ENCODE results near the gene BAHCC1.

The BAHCC1 gene

DNA sequence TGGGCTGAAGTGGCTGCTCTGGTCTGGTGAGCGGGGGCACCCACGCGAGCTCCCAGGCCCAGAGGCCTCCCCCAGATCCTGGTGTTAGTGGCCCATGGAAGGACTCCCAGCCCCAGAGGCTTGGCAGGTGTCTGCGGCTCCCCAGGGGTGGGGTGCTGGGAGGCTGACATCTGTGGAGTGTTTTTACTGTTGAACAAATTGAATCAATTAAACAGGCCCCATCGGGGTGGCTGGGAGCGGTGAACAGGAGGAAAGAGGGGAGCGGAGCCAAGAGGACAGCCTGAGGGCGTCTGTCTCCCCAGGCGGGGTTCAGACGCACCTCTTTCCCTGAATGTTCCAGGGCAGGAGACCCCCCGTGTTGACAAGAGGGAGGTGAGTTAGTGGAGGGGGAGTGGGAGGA is 87.4 kb downstream of the BAHCC1 start:
- DNase-seq: peak; percentile 81

DNA sequence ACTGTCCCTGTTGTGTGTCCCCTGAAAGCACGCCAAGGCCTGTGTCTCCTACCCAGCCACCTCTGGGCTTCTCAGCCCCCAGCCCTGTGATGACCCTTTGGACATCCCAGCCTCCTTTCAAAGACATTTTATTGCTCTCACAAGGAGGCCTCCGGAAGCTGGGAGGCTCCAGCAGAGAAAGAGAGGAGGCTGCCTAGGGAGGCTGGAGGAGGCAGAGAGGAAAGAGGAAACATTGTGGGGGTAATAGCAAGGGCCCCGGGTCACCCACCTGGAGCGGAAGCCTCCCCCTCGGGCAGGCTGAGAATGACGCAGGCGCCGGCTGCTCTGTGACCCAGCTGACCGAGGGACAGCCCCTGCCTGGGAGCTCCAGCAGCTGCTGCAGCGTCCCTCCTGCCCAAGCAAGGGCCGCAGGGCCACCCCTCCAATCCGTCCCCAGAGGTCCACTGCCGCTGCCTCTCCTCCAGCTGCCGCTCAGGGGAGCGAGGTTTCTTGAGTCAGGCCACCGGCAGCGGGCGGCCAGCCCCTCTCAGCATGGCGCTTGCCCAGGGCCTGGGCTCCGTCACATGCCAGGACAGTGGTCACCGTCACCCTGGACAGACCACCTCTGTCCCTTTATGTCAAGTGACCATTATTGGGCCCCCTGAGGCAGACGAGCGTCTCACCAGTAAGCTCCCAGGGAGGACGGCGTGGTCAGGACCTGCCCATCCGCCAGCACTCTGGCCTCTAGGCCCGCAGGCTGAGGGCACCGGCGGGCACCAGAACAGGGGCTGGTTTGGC is 88.0 kb downstream of the BAHCC1 start:
- DNase-seq: no peak

DNA sequence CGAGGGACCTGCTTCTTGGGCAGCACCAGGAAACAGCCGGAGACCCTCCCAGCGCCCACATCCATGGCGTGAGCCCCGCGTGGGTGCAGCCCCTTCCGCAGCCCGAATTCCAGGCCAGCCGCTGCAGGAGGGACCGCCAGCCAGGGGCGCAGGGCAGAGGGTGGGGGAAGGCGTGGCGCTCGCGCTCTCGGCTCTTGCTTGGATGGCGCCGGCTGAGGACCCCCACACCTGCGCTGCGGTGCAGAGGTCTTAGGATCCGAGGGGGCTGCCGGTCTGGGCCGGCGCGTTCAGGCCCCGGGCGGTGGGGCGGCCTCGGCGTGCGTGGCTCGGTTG is 88.6 kb downstream of the BAHCC1 start:
- DNase-seq: no peak

DNA sequence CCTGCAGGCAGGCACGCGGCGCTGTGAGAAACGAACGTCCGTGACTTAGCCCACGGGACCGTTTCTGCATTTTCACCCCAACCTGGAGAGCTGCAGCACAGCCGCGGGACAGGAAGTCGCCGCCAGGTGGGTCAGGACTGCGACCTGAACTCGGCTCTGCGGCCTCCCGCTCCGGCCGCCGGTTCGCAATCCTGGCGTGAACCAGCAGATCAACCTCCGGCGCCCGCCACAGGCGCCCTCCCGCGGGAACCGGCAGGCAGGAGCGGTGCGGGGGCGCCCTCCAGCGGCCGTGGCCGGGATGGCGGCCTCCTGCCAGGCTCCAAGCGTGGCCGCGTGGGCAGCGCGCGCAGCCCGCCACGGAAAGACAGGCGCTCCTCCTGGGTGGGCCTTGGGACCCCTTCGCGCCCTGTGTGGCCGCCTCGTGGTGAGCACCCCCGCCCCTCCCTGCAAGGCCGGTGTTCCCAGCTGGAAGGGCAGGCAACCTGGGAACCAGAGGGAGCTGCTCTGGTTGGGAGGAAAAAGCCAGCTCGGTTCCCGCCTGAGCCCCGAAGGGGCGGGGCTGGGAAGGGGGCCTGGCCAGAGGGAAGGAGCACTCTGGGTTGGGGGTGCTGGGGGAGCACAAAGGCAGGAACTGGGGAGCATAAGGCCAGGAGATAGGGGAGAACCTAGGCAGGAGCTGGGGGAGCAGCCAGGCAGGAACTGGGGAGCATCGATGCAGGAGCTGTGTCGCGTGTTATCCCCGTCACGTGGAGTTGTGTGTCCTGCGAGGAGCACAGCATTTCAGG is 89.1 kb downstream of the BAHCC1 start:
- DNase-seq: peak; percentile 79

DNA sequence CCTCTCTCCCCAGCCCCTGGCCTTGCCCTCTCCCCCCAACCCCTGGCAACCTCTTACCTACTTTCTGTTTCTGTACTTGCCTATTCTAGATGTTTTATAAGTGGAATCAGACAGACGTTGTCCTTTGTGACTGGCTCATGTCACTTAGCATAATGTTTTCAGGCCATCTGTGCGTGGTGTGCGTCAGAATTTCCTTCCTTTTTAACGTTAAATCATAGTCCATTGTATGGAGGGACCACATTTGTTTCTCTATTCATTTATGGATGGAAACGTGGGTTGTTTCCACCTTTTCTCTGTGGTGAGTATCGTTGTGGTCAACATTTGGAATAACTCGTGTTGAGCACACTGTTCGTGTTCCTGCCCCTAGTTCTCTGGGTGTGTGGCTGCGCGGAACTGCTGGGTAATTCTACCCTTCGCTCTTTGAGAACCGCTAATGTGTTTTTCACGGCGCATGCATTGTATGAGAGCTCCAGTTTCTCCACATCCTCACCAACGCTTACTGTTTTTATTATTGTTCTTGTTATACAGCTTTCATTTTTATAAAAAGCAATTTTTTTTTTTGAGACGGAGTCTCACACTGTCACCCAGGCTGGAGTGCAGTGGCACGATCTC is 91.0 kb downstream of the BAHCC1 start:
- no peak for DNase-seq

DNA sequence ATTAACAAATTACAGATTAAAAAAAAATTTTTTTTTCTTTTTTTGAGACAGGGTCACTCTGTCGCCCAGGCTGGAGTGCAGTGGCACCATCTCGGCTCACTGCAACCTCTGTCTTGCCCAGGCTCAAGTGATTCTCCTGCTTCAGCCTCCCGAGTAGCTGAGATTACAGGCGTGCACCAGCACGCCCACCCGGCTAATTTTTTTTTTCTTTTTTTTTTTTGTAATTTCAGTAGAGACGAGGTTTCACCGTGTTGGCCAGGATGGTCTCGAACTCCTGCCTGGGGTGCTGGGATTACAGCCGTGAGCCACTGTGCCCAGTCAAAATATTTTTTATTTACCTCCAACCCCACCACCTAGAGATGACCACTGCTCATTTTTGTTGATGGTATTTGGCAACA is 91.8 kb downstream of the BAHCC1 start:
- DNase-seq: peak; percentile 56

DNA sequence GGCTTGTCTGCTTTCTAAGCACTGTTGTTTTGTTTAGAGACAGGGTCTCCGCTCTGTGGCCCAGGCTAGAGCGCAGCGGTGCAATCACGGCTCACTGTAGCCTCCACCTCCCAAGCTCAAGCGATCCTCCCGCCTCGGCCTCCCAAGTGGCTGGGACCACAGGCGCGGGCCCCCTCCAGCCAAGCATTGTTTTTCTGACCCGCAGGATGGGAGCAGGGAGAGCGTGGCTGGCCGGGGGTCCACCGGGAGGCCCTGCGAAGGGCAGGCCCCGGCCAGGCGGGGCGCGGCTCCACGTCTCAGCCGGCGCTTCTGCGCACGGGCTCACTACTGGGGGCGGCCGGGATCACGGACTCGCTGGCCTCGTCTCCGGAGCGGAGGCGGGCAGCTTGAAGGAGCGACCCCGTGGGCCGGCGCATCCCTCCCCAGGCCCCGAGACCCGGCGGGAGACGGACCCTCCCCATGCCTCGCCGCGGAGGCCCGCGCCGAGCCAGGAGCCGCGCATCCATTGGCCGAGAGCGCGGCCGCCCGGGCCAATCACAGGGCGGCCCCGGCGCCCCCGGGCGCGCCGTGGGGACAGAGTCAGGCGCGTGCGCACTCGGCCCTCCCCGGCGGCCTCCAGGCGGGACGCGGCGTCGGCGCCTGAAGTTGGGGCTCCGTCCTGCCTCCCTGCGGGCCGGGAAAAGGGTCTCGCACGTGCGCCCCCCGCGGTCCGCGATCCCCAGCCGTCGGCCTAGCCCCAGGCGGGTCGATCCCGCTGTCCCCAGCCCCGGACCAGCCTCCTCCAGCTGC is 92.4 kb downstream of the BAHCC1 start:
- DNase-seq: peak; percentile 78

DNA sequence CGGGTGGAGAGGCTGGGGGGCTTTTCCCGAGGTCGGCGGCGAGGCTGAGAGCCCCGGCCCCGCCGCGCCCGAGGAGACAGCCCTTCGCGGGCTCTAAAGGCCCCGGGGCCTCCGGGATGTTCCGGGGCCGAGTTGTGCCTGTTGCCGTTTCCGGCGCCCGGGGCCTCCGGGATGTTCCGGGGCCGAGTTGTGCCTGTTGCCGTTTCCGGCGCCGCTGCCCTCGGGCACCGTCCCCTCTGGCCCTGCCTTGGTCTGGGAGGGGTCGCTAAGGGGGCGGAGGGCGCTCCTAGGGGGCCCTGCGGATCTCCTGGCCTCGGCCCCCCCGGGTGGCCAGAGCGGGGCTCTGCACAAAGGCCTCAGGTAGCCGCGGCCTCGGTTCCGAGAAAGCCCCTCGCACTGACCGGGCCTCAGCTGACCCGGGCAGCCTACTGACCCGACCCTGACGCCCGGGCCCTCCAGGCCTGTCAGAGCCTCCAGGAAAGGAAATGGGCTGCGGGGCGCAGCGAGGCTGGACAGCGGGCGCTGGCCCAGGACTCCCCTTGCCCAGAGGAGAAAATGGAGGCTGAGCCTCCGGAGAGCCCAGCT is 93.1 kb downstream of the BAHCC1 start:
- no peak for DNase-seq

DNA sequence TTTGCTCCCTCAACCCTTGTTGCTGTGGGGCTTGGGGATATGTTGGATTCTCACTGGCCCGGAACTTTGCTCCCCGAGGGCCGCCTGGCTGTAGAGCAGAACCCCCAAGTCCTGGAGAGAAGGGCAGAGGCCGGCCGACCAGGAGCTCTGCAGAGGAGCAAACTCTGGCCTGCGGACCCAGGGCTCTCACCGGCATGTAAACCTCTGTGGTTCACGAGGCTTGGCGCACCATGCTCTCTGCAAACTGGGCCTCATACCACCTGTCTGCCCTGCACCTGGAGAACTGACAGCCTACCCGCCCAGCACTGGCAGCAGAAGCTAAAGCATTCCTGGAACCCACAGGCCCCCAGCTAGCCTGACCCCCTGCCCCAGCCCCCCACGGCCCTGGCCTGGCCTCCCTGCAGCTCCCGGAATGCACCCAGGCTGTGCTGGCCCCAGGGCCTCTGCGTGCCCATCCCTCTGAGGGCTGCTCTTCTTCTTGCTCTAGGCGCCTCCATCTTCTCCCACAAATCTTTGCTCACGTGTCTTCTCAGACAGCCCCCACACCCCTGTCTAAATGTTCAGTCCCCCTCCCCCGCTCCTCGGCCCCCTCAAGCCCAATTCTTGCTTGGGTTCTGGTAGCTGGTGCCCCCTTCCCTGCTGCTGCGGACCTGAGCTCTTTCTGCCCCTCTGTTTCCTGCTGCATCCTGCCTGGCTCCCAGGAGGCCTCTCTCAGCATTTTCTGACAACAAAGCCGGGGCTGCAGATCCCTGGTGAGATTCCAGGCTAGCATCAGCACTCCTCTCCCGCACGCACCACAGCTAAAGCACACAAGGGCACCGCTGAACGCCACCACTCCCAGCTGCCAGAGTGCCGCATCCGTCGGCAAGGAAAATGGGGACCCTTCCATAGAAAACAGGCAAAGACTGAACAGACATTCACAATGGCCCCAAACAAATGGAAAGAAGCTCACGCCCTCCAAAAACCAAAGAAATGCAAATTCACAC is 94.0 kb downstream of the BAHCC1 start:
- DNase-seq: peak; percentile 66

DNA sequence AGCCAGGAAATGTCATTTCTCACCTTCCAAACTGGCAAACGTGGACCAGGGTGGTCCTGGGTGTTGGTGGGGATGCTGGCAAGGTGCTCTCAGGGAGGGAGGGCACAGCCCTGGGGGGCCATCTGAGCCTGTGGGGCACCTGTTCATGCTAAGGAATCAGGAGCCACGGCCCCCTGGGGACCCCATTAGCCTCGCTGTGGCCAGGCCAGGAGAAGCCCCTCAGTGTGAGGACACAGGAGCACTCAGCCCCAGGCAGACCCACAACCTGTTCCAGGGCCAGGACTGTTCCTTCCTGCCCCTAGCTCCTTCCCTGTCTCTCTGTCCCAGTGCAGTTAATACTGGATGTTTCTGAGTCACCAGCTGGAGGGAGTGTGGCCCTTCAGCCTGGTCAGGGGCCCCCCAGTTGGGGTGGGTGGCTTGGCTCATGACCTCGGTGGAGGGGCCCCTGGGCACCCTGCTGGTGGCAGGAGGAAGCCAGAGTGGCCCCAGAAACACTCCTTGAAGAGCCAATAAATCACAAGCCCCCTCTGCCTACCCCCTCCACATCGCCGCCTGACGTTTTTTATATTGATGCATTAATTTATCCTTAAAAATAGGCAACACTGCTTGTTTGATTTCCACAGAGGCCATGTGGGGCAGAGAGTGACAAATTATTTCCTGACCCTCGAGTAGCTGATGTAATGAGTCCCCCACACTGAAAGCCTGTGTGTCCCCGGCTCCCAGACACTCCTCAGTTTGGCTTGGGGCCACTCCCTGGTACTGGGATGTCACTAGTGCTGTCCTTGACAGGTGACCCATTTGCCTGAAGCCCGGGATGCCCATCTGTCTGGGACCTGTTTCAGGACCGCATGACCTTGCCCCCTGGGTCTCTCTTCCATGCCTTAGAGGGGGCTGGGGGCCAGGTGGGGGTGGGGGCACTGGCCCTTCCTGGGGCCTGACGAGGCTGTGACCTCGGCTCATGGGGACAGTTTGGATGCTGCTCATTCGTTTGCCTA is 95.0 kb downstream of the BAHCC1 start:
- DNase-seq: no peak

DNA sequence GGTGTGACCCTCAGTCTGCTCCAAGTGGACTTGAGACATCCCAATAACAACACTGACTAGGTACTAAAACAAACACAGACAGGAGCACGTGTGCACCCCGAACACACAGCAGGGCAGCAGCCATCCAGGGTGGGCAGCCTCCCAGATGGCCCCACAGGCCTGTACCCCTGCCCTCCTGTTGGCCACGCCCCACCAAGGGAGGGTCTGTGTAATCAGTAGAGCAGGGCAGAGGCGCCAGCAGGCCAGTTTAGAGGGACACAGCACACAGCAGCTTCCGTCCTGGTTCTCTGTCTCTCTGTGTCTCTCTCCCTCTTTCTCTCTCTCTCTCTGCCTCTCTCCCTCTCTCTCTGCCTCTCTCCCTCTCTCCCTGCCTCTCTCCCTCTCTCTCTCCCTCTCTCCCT is 95.9 kb downstream of the BAHCC1 start:
- no peak for DNase-seq

DNA sequence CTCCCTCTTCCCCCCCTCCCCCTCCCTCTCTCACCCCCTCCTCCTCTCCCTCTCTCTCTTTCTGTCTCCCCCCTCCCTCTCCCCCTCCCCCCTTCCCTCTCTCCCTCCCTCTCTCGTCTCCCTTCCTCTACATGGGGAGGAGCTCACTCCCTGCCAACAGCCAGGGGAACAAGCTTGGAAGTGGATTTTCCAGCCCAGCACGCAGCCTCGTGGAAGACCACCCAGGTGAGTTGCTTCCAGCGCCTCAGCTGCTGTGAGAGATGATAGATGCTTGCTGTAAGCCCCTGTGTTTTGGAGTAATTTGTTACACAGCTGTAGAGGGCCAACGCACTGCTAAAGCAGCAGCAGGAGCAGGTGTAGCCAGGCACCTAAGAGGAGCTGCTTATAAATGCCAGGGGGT is 96.5 kb downstream of the BAHCC1 start:
- no peak for DNase-seq

DNA sequence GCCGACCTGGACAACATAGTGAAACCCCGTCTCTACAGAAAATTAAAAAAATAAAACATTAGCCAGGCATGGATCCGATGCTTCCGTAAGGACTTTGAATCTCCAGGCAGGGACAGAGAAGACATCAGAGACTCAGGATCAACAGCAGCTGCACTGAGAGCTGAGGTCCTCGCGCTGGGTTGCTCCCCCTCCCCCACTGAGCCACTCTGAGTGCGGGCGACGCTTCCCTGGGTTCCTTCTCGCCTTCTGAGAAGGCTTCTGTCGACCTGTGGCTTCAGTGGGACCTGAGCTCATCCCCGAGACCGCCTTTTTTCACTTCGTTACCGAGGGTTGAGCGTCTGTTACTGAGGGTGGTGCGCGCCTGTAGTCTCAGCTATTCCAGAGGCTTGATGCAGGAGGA is 96.9 kb downstream of the BAHCC1 start:
- DNase-seq: no peak

DNA sequence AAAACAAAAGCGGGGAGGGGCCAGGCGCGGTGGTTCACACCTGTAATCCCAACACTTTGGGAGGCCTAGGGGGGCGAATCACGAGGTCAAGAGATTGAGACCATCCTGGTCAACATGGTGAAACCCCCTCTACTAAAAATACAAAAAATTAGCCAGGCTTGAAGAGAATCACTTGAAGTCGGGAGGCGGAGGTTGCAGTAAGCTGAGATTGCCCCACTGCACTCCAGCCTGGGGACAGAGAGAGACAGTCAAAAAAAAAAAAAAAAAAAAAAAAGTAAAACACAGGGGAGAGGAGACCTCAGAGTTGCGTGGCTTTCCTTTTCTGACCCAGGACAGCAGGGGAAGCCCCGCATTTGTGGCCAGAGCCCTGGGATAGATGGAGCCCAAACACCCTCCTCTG is 97.4 kb downstream of the BAHCC1 start:
- no peak for DNase-seq

DNA sequence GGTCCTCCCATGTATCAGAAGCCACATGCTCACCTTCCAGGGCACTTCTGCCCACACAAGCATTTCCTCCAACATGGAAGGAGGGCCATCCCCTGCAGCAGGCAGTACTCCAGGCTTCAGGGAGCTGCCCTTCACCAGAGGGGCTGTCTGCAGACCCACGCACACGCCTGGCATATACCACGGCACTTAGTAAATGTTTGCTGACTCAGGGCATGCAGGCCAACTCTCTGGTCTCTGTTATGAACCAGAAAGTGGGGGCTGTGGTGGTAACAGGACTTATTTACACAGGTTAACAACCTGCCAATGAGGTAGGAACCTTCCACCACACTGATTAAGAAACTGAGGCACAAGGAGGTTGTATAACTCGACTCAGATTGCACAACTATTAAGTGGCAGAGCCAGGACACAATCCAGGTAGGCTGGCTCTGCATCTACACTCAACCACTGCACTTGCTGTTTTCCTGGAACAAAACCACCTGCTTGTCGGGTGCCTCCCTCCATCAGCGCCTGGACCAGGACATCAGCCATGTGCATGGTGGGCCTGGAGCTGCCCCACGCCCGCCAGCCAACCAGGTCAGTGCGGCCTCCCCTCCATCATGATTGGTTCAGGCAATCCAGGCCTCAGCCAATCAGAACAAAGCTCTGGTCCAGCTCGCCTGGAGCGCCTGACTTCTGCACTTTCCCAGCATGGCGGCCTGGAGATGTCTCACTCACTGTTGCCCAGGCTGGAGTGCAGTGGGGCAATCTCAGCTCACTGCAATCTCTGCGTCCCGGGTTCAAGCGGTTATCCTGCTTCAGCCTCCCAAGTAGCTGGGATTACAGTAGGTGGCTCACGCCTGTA is 98.2 kb downstream of the BAHCC1 start:
- no peak for DNase-seq

DNA sequence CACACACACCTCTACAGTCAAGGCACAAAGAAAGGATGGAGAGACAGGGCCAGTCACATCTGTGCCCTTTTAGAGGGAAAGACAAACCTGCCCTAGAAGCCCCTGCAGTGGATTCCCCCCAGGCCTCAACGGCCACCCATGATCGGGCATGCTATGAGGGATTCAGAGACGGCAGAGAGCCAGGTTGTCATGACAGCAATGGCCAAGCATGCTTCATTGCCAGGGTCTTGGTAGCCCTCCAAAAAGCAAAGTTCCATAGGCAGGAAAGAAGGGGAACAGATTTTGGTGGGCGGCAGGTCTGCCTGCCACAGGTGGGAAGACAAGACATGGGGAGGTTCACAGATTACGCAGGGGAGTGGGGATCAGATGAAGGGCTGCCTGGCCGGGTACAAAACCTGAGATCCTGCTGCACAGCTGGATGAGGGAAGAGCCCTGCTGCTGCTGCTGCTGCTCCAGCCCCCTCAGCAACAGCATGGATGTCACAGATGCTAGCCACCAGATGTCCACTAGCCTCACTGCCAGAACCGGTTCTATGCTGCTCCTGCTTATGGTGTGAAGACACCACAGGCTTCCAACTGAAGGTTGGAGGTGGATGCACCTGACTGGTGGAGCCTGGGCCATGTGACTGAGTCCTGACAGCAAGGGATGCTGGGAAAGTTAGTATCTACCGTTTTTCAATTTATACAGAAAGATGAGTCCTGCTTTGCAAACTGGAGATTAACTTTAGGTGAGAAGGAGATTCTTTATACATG is 99.5 kb downstream of the BAHCC1 start:
- peak; percentile 66 for DNase-seq

DNA sequence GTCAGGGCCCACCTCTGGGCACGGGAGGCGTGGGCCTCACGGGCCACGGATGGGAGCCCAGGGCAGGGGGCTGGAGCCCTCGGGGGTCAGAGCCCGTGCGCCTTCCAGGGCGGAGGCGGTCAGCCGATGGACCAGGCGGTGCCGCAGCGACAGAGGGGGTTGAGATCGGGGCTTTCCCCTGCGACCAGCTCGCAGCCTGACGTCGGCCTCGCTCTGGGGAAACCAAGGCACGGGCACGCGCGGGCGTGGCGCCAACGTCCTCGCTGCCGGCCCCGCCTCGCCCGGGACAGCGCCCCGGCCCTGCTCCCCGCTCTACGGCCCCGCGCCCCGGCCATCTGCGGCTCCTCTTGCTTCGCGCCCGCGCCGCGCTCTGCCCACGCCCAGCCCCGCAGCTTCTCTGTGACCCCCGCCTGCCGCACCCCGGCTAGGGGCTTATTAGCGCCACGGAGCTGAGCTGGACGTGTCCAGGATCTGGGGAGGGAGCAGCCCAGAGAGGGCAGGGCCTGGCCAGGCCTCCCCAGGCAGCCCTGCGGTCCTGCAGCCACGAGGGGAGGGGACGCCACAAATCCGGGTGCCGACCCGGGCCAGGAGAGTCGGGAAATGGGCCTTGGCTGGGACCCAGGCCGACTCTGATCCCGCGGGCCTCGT is 103.8 kb downstream of the BAHCC1 start:
- no peak for DNase-seq

DNA sequence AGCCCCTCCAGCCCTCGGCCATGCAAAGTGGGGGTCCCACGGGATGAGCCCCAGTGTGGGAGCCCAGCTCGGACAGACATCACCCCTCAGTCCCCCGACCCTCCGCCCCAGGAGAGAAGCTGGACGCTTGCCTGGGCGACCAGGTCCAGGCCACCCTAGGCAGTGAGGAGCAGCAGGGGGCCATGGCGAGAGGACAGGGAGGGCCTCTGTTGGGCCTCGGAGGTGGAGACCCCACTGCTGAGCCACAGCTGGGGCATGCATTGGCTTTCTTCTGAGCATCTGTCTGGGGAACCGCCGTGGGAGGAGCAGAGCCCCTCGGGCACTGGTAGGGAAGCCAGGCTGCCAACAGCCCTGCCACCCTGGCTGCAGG is 104.3 kb downstream of the BAHCC1 start:
- DNase-seq: no peak

All from NCI-H2171 (cell line).